ENCODE measurements around the gene SPARCL1.
"Not testable (repeated sequence)": the region's sequence is repeated elsewhere in the genome, so short reads cannot be mapped to it uniquely, and the experiment has no call there.

The SPARCL1 gene

GRCh38 chr4:87451537-87451936 is 77.6 kb downstream of the SPARCL1 start:
- DNase-seq (ENCODE audit: low read depth in 3 of 3), result no peak

GRCh38 chr4:87446375-87446774 is 82.8 kb downstream of the SPARCL1 start:
- DNase-seq (ENCODE audit: low read depth in 3 of 3), result not testable (repeated sequence)

GRCh38 chr4:87445964-87446363 is 83.2 kb downstream of the SPARCL1 start:
- no peak for DNase-seq (ENCODE audit: low read depth in 3 of 3)

GRCh38 chr4:87444741-87445140 is 84.4 kb downstream of the SPARCL1 start:
- DNase-seq (ENCODE audit: low read depth in 3 of 3), result no peak

GRCh38 chr4:87442889-87443288 is 86.3 kb downstream of the SPARCL1 start:
- DNase-seq (ENCODE audit: low read depth in 3 of 3), result no peak

- no peak for DNase-seq (ENCODE audit: low read depth in 3 of 3)
Observed at GRCh38 chr4:87433342-87433741, 95.8 kb downstream of the SPARCL1 start.

- DNase-seq (ENCODE audit: low read depth in 3 of 3), result no peak
Observed at GRCh38 chr4:87430038-87430437, 99.1 kb downstream of the SPARCL1 start.

GRCh38 chr4:87428979-87429378 is 100.2 kb downstream of the SPARCL1 start:
- DNase-seq (ENCODE audit: low read depth in 3 of 3), result no peak

GRCh38 chr4:87427518-87427868 is 101.7 kb downstream of the SPARCL1 start:
- DNase-seq (ENCODE audit: low read depth in 3 of 3), result no peak

GRCh38 chr4:87426865-87427517 is 102.2 kb downstream of the SPARCL1 start:
- no peak for DNase-seq (ENCODE audit: low read depth in 3 of 3)

- DNase-seq (ENCODE audit: low read depth in 3 of 3), result no peak
Observed at GRCh38 chr4:87425711-87426110, 103.5 kb downstream of the SPARCL1 start.

- not testable (repeated sequence) for DNase-seq (ENCODE audit: low read depth in 3 of 3)
Observed at GRCh38 chr4:87424099-87424543, 105.1 kb downstream of the SPARCL1 start.

Measured in stimulated activated CD4-positive, alpha-beta T cell treated with anti-CD3 and anti-CD28 coated beads, TNF-alpha, amount 100 ng/mL, for 4 hours (primary cell).